ENCODE results near the gene PRG2.

GRCh38 chr11:57428643-57429042 is 38.2 kb upstream of the PRG2 start:
- TF ChIP-seq, protein P1, sequence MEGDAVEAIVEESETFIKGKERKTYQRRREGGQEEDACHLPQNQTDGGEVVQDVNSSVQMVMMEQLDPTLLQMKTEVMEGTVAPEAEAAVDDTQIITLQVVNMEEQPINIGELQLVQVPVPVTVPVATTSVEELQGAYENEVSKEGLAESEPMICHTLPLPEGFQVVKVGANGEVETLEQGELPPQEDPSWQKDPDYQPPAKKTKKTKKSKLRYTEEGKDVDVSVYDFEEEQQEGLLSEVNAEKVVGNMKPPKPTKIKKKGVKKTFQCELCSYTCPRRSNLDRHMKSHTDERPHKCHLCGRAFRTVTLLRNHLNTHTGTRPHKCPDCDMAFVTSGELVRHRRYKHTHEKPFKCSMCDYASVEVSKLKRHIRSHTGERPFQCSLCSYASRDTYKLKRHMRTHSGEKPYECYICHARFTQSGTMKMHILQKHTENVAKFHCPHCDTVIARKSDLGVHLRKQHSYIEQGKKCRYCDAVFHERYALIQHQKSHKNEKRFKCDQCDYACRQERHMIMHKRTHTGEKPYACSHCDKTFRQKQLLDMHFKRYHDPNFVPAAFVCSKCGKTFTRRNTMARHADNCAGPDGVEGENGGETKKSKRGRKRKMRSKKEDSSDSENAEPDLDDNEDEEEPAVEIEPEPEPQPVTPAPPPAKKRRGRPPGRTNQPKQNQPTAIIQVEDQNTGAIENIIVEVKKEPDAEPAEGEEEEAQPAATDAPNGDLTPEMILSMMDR (IDR thresholded peaks at IDR 0.05) = no peak
- no peak for TF ChIP-seq ZFX (IDR thresholded peaks at IDR 0.05; ENCODE audit: borderline replicate concordance)

Measured in 22Rv1 (cell line).